Glutamatergic neuron (in vitro differentiated cells): ENCODE results near the gene CBLB. TPM values are rescaled to one million over a fixed set of nuclear protein-coding genes. Genes with fewer than 3 reads are reported as not detected.

Source experiments
- DNase-seq: peaks from one replicate; pipeline ENCODE4 v3.0.0; 2022
- H3K27ac Mint-ChIP-seq: one replicate; pipeline ENCODE4 v1.8.0; 2020; ENCODE audit warnings: mild to moderate bottlenecking, mixed read lengths, inconsistent platforms; ENCODE audit not compliant: unreplicated experiment
- H3K27me3 Mint-ChIP-seq: one replicate; pipeline ENCODE4 v1.8.0; 2020; ENCODE audit warnings: mild to moderate bottlenecking, moderate library complexity, mixed read lengths, inconsistent platforms; ENCODE audit not compliant: unreplicated experiment
- H3K36me3 Mint-ChIP-seq: one replicate; pipeline ENCODE4 v1.8.0; 2020; ENCODE audit warnings: mild to moderate bottlenecking, mixed read lengths, inconsistent platforms; ENCODE audit not compliant: unreplicated experiment
- H3K4me1 Mint-ChIP-seq: one replicate; pipeline ENCODE4 v1.8.0; 2020; ENCODE audit warnings: mild to moderate bottlenecking, low read depth, mixed read lengths, inconsistent platforms; ENCODE audit not compliant: unreplicated experiment
- H3K4me3 Mint-ChIP-seq: one replicate; pipeline ENCODE4 v1.8.0; 2020; ENCODE audit warnings: mild to moderate bottlenecking, mixed read lengths, inconsistent platforms; ENCODE audit not compliant: unreplicated experiment
- H3K9me3 Mint-ChIP-seq: one replicate; pipeline ENCODE4 v1.8.0; 2020; ENCODE audit warnings: mild to moderate bottlenecking, moderate library complexity, mixed read lengths, inconsistent platforms; ENCODE audit not compliant: unreplicated experiment
- total RNA-seq: library from RNA; stranded (reverse); fragmentation: NEBNext Ultra II Directional; extraction: Animal tissue kit (Norgen Biotek cat#: 25700); gene quantifications from one replicate; pipeline ENCODE4 v1.2.1, GENCODE V29; 2021; ENCODE audit not compliant: unreplicated experiment
- TF ChIP-seq, protein P1 (sequence below): fragments of 200-600 bp; sonication (generic); IDR thresholded peaks from one replicate; pipeline ENCODE4 v1.5.0; 2021; ENCODE audit not compliant: partially characterized antibody, unreplicated experiment

Gene CBLB
- total RNA-seq, 1 donor from 2014 or later, result 269 TPM

- no peaks in the 10 kb centered on the region for H3K36me3 Mint-ChIP-seq
- H3K4me1 Mint-ChIP-seq, result peaks cover 45% of the 10 kb centered on the region
- TF ChIP-seq, protein P1, sequence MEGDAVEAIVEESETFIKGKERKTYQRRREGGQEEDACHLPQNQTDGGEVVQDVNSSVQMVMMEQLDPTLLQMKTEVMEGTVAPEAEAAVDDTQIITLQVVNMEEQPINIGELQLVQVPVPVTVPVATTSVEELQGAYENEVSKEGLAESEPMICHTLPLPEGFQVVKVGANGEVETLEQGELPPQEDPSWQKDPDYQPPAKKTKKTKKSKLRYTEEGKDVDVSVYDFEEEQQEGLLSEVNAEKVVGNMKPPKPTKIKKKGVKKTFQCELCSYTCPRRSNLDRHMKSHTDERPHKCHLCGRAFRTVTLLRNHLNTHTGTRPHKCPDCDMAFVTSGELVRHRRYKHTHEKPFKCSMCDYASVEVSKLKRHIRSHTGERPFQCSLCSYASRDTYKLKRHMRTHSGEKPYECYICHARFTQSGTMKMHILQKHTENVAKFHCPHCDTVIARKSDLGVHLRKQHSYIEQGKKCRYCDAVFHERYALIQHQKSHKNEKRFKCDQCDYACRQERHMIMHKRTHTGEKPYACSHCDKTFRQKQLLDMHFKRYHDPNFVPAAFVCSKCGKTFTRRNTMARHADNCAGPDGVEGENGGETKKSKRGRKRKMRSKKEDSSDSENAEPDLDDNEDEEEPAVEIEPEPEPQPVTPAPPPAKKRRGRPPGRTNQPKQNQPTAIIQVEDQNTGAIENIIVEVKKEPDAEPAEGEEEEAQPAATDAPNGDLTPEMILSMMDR, result no peak
- H3K4me3 Mint-ChIP-seq, result peak overlapping the region; percentile 40
- no peak for DNase-seq
- peaks cover 4% of the 10 kb centered on the region for H3K27me3 Mint-ChIP-seq
- peaks cover 7% of the 10 kb centered on the region for H3K9me3 Mint-ChIP-seq
- peak overlapping the region; percentile 80 for H3K27ac Mint-ChIP-seq
Measured at GRCh38 chr3:105790534-105790933, 78.3 kb downstream of the CBLB start.

- Mint-ChIP-seq H3K4me3 (no peak overlapping the region), H3K4me1 (peaks cover 49% of the 10 kb centered on the region), H3K36me3 (no peaks in the 10 kb centered on the region)
Measured at GRCh38 chr3:105788593-105788992, 80.2 kb downstream of the CBLB start.

DNA sequence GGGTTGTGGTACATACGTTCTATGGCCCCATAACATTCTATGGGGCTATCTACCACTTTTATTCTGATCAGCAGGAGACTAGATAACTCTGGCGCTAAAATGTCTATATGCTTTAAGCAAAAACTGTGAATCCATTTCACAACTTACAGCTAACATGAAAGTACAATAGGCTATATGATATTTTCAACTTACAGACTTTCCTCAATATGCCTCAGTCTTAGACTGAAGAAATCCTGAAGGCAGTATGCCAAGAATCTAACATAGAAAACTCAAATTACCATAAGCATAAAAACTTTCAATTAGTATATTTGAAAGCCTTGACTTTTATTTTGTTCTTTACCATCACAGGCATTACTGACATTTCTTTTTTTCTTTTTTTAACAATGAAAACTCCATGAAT is 81.4 kb downstream of the CBLB start:
- Mint-ChIP-seq H3K4me1 (peaks cover 39% of the 10 kb centered on the region), H3K4me3 (no peak overlapping the region), H3K27me3 (peaks cover 3% of the 10 kb centered on the region), H3K27ac (no peak overlapping the region), H3K36me3 (no peaks in the 10 kb centered on the region), H3K9me3 (peaks cover under 1% of the 10 kb centered on the region)
- TF ChIP-seq, protein P1, result no peak
- DNase-seq, result no peak

More at GRCh38 chr3:105788593-105788992, 80.2 kb downstream of the CBLB start:
- DNase-seq, result no peak
- Mint-ChIP-seq H3K27ac (no peak overlapping the region), H3K9me3 (peaks cover 5% of the 10 kb centered on the region), H3K27me3 (peaks cover 6% of the 10 kb centered on the region)
- TF ChIP-seq, protein P1, result no peak

DNA sequence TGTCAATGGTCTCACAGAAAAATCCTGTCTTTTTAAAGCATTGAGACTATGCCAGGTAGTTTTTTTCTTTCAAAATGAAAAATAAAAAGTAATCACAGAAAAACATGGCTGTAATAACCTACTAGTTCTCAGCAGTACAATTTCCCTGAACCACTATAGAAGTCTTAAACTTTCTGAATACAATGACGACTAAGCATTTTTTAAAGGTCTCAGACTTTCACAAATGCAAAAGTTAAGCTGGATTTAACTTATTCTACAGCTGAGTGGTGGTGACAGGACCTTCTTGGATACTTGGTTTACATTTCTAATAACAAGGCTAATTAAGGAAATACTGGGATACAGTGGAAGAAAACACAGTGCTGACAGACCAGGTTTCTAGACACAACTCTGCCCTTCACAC is 81.8 kb downstream of the CBLB start:
- H3K27me3 Mint-ChIP-seq, result peaks cover 3% of the 10 kb centered on the region
- H3K4me1 Mint-ChIP-seq, result peaks cover 35% of the 10 kb centered on the region
- H3K36me3 Mint-ChIP-seq, result no peaks in the 10 kb centered on the region
- H3K4me3 Mint-ChIP-seq, result no peak overlapping the region
- no peak overlapping the region for H3K27ac Mint-ChIP-seq
- no peaks in the 10 kb centered on the region for H3K9me3 Mint-ChIP-seq
- DNase-seq, result no peak
- TF ChIP-seq, protein P1, result no peak

DNA sequence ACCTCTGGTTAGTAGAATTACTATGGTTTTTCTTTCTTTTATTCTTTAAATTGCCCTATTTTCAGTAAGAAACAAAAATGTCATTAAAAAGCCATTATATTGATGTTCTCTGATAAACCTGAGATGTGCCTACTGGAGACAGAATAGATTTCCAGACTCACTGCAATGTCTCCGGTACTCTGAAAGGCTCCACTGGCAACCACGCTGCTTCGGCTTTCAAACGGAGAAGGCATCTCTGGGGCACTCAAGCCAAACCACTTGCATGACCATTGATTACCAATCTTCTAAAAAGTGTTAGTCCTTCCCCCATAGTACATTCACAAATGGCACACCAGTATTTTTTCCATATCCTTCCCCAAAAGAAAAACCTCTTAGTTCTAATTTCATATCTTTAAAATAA is 82.6 kb downstream of the CBLB start:
- Mint-ChIP-seq H3K27me3 (peaks cover 3% of the 10 kb centered on the region), H3K36me3 (no peaks in the 10 kb centered on the region), H3K9me3 (no peaks in the 10 kb centered on the region), H3K4me3 (no peak overlapping the region), H3K27ac (no peak overlapping the region), H3K4me1 (peaks cover 31% of the 10 kb centered on the region)
- DNase-seq, result no peak
- TF ChIP-seq, protein P1, result no peak
